ENCODE data around the gene CDPF1.

Gene CDPF1

GRCh38 chr22:46256358-46256958 lies 6.4 kb upstream of the CDPF1 start:
- no peak for DNase-seq

GRCh38 chr22:46251816-46252380 lies 1.8 kb upstream of the CDPF1 start:
- no peak for DNase-seq

DNA sequence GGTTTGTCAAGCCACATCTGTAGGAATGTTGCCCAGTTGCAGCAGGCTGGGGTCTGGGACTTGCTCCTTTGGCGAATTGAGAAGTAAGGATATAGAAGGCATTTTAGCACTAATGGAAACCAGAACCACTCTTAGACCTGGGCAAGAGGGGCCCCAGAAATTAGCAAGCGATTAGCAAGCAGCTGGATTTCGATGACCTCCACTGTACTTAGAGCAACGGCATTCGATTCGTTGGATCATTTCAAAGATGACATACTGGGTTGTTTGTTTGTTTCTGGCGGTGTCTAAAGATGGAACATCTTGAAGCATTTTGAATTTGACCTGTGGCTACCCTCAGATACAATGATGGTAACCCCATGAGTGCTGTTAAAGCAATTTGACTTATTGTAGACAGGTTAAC lies 1.2 kb upstream of the CDPF1 start:
- no peak for DNase-seq

- DNase-seq: no peak
Observed at GRCh38 chr22:46250783-46251125, 661 bp upstream of the CDPF1 start.

- no peak for DNase-seq
Observed at GRCh38 chr22:46247443-46247975, 2.6 kb downstream of the CDPF1 start.

DNA sequence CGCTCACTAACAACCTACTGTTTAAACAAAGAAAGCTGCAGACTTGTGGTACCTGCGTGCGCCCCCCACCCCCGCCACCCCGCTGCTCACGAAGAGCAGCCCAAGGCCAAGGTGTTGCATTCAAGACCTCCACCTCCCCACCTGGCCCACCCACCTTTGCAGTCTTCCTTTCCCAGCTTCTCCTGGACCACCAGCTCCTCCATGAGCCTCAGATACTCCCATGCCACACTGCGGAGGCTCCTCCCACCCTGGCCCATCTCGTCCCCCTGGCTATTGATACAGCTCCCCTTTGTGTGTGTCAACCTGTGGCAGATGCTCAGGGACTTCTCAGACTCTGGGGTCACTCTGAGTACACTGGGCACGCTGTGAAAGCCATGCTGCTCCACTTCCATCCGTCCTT lies 3.9 kb downstream of the CDPF1 start:
- DNase-seq: no peak

DNA sequence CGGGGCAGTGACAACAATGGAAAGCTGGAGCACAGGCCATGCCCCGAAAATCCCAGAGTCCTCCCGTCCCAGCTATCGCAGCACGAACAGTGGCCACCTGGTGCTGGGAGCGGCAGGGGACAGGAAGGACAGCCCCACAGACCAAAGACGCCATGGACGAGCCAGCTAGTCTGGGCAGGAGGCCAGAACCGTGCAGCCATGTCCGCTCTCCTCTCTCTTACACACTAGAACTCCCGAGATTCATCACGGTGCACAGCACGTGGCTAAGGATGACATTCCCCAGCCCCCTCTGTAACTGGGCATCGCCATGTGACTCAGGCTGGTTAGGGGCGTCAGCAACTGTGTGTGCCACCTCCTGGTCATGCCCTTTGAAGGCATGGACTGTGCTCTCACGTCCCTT lies 4.6 kb downstream of the CDPF1 start:
- peak; percentile 28 for DNase-seq

- DNase-seq: no peak
Observed at GRCh38 chr22:46244771-46245170, 5.3 kb downstream of the CDPF1 start.

GRCh38 chr22:46242076-46242475 lies 8.0 kb downstream of the CDPF1 start:
- no peak for DNase-seq

- no peak for DNase-seq
Observed at GRCh38 chr22:46241396-46242007, 8.6 kb downstream of the CDPF1 start.

- no peak for DNase-seq
Observed at GRCh38 chr22:46240907-46241306, 9.2 kb downstream of the CDPF1 start.

DNA sequence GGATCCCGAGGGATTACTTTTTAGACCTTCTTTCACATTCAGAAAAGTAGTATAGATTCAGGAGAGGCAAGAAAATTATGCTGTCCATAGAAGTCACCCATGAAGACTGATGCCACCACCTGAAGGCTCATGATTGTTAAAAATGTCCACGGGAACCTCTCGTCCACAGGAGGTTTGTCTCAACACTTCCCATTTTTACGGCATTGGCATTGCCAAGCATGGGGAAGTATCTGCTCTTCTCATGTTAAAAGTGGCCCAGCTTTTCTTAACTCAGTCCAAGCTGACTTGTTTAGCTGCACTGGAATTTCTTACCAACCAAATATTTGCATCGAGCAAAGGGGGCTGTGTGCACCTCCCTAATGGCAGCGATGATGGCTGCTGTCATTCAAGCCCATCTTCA lies 9.6 kb downstream of the CDPF1 start:
- DNase-seq: no peak

DNA sequence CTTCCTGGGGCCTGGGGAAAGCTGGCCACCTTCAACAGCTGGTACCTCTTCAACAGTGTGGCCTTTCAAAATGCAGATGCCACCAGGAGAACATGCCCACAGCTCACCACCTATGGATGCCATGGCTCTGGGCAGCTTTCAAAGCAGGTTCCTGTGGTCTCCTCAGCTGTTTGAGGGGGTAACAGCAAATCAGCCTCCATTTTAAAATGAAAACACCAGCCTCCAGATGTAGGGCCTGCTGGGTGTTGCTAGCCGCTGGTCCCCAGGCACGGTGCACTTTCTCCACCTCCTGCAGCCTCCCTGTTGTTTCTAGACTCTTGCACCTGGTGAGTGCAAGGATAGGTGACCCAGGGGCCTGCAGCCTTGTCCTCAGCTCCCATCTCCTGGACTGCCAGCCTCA lies 10.0 kb downstream of the CDPF1 start:
- no peak for DNase-seq

DNA sequence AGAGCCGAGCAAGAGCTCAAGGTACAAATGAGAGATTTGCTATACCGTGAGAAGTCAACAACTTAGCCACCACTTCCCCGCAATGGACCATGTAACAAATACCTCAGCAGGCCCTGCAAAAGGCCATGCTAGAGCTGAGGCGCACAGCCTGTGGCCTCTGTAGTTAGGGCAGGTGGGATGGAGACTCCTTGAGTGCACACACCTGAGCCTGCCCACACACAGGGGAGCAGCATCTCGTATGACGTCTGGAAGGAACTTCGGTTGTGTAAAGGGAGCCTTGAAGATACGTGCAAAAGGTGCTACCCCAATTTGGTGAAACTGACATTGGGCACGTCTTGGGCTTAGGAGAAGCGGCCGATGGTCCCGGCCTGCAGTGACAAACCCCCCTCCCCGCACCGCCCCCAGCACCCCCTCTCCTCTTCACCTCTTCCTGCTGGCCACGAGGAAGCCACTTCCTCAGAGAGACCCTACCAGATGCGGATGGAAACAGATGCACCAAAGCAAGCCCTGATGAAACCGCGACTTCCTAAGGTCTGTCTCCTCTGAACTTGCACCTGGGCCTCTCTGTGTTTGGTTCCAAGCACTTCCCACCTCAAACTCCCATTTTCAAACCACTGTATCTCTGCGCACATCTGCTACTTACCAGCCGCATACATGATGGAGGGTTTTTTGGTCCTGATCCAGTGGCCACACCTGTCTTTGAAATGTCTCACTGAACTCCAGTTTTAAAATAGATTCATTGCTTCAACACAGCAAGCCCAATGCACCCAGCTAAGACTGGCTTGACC lies 10.6 kb downstream of the CDPF1 start:
- DNase-seq: no peak

DNA sequence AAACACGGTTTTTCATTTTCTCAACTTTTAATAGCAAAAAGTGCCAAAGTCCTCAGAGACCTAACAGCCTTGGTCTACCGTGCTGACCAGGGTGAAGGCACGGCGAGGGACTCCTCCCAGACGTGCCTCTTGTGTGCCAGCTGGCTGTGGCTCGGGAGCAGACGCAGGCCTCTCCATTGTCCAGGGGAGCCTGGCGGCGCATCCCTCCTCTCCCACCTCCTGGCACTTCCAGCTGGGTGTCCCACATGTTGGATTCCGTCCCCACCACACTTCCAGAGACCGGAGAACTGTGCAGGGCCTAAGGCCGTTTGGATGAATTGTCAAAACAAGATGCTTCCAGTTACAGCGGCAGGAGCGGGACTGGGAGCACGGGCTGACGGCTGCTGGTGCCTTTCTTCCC lies 11.6 kb downstream of the CDPF1 start:
- no peak for DNase-seq

DNA sequence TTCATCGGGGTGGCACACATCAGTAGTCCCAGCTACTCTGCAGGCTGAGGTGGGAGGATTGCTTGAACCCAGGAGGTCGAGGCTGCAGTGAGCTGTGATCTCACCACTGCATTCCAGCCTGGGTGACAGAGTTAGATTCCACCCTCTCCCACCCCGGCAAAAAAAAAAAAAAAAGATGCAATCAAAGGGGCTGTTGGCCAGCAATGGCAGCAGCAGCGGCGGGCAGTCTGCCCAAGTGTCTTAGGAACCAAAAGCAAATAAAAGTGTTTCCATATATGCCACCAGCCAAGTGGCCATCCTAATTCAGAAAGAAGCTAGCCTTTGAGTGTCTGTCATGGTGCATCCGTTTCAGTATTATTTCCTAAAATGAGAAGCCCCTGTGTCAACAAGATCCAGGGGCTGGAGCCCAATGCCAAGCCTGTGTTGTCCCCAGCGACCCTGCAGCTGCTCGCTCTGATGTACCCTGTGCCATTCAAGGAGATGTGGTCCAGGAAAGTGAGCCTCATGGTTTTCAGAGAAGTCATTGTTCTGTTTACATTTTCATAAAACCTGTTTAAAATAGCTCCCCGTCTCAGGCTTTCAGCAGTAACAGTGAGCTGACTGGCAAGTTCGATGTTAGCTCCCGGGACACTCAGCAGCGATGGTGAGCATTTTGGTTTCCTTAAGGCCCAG lies 12.5 kb downstream of the CDPF1 start:
- DNase-seq: no peak

DNA sequence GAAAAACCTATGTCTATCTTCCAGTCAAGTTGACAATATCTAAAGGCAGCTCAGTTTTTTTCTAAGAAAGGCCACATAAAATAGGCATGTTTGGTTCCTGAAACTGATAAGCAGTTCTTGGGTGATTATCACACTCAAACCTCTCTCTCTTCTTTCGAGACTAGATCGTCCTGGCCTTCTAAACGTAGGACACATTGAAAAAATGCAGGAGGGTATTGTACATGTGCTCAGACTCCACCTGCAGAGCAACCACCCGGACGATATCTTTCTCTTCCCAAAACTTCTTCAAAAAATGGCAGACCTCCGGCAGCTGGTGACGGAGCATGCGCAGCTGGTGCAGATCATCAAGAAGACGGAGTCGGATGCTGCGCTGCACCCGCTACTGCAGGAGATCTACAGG lies 15.1 kb downstream of the CDPF1 start:
- no peak for DNase-seq

DNA sequence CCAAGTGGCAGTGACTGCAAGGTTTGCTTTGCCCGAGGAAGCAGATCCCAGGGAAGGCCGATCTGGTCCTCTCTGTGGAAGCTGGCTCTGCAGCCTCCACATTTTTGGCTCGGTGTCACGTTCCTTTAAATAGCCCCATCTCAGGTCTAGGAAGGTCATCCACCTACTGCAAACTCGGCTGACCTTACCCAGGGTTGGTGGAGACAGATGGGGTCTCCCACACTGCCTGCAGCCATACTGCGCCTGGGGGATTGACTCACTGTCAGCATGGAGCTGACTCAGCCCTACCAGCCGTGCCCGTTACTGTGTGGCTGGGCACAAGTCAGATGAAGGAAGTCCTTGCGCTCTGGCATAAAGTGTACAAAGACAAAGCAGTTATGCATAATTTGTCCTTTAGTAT lies 16.9 kb downstream of the CDPF1 start:
- DNase-seq: no peak

DNA sequence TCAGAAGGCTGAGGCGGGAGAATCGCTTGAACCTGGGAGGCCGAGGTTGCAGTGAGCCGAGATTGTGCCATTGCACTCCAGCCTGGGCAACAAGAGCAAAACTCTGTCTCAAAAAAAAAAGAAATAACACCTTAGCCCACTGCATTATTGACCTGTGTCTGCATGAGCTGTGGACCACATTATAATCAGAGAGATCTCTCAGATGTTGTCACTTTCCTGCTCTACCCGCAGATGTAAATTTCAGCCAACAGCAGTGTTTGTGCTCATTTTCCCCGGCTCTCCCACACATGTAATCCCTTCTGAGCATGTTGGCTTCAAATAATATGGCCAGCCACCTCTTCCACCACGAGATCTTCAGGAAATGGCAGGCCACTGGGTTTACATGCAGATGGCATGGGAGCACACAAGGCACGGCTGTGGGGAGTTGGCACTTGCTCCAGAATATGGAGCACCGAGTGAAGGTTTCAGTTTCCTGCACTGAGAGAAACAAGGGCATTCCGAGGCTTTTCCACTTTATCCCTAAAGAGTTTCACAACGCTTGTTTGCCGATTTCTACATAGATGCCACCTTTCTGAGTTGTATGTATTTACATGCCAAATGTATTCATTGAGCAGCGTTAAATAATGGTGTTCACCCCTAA lies 19.7 kb downstream of the CDPF1 start:
- no peak for DNase-seq

DNA sequence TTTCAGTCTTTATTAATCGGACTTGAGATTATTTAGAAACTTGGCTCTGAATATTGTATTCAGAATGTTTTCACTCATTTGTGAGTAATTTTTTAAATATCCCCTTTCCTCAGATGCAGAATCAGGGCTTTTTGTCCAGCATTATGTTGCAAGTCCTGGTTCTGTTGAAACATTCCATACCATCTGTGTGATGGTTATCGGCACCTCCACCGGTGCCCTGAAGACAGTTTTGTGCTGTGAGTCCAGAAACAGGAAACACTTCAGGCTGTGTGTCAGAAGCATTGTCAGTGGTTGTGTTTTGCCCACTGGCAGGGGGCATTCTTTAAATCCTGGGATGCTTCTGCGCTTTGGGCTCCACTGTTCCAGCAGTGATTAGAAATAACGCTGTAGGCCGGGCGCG lies 20.4 kb downstream of the CDPF1 start:
- DNase-seq: no peak

DNA sequence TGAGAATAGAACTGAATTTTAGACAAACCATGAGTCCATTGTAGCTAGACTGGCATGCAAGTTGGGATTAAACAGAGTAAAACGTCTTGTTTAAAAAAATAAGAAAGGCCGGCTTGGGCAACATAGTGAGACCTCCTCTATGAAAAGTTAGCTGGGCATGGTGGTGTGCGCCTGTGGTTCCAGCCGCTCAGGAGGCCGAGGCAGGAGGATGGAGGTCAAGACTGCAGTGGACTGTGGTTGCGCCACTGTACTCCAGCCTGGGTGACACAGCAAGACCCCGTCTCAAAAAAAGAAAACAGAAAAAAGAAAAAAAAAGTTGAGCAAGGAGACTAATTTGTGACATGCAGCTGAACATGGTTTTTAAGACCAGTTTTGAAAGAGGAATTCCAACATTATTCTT lies 23.5 kb downstream of the CDPF1 start:
- no peak for DNase-seq

GRCh38 chr22:46225631-46226030 lies 24.5 kb downstream of the CDPF1 start:
- DNase-seq: no peak

- DNase-seq: no peak
Observed at GRCh38 chr22:46224898-46225290, 25.2 kb downstream of the CDPF1 start.
